ENCODE results near the gene NBDY. TPM values are rescaled to one million over a fixed set of nuclear protein-coding genes. Genes with fewer than 3 reads are reported as not detected.
"Not testable (repeated sequence)": the region's sequence is repeated elsewhere in the genome, so short reads cannot be mapped to it uniquely, and the experiment has no call there.

NBDY gene
- total RNA-seq, 1 donor from 2014 or later, result 2.6 TPM

GRCh38 chrX:56766554-56767347 is 37.7 kb downstream of the NBDY start:
- FAIRE-seq, result no peak
- no peak overlapping the region for H3K4me3 ChIP-seq (ENCODE audit: low read depth, low read length)
- H3K27me3 ChIP-seq (ENCODE audit: control insufficient read depth, insufficient read depth, low read length), result no peaks in the 10 kb centered on the region
- TF ChIP-seq CTCF (IDR thresholded peaks at IDR 0.05; ENCODE audit: insufficient read depth, low read length, severe bottlenecking), result no peak
- DNase-seq (ENCODE audit: low read depth), result no peak
- H3K36me3 ChIP-seq (ENCODE audit: control insufficient read depth, insufficient read depth, low read length), result peaks cover 2% of the 10 kb centered on the region

GRCh38 chrX:56767348-56768119 is 38.5 kb downstream of the NBDY start:
- H3K36me3 ChIP-seq (ENCODE audit: control insufficient read depth, insufficient read depth, low read length); FAIRE-seq; DNase-seq (ENCODE audit: low read depth); H3K4me3 ChIP-seq (ENCODE audit: low read depth, low read length); H3K27me3 ChIP-seq (ENCODE audit: control insufficient read depth, insufficient read depth, low read length): not testable (repeated sequence)

- not testable (repeated sequence) for DNase-seq (ENCODE audit: low read depth); H3K27me3 ChIP-seq (ENCODE audit: control insufficient read depth, insufficient read depth, low read length); H3K4me3 ChIP-seq (ENCODE audit: low read depth, low read length); FAIRE-seq; H3K36me3 ChIP-seq (ENCODE audit: control insufficient read depth, insufficient read depth, low read length)
These were observed 39.1 kb downstream of the NBDY start for GRCh38 chrX:56768120-56768660.

- not testable (repeated sequence) for H3K4me3 ChIP-seq (ENCODE audit: low read depth, low read length)
These were observed 43.9 kb downstream of the NBDY start for GRCh38 chrX:56772675-56773521.

GRCh38 chrX:56773522-56774060 is 44.5 kb downstream of the NBDY start:
- not testable (repeated sequence) for H3K4me3 ChIP-seq (ENCODE audit: low read depth, low read length); H3K36me3 ChIP-seq (ENCODE audit: control insufficient read depth, insufficient read depth, low read length); FAIRE-seq; H3K27me3 ChIP-seq (ENCODE audit: control insufficient read depth, insufficient read depth, low read length); DNase-seq (ENCODE audit: low read depth)

More at GRCh38 chrX:56772675-56773521, 43.9 kb downstream of the NBDY start:
- not testable (repeated sequence) for FAIRE-seq; DNase-seq (ENCODE audit: low read depth); H3K36me3 ChIP-seq (ENCODE audit: control insufficient read depth, insufficient read depth, low read length); H3K27me3 ChIP-seq (ENCODE audit: control insufficient read depth, insufficient read depth, low read length)

- FAIRE-seq; H3K4me3 ChIP-seq (ENCODE audit: low read depth, low read length); H3K27me3 ChIP-seq (ENCODE audit: control insufficient read depth, insufficient read depth, low read length); H3K36me3 ChIP-seq (ENCODE audit: control insufficient read depth, insufficient read depth, low read length); DNase-seq (ENCODE audit: low read depth): not testable (repeated sequence)
These were observed 49.3 kb downstream of the NBDY start for GRCh38 chrX:56778099-56778923.

GRCh38 chrX:56778924-56779468 is 50.0 kb downstream of the NBDY start:
- not testable (repeated sequence) for H3K27me3 ChIP-seq (ENCODE audit: control insufficient read depth, insufficient read depth, low read length); H3K4me3 ChIP-seq (ENCODE audit: low read depth, low read length); H3K36me3 ChIP-seq (ENCODE audit: control insufficient read depth, insufficient read depth, low read length); FAIRE-seq; DNase-seq (ENCODE audit: low read depth)

GRCh38 chrX:56780681-56781649 is 51.9 kb downstream of the NBDY start:
- FAIRE-seq; DNase-seq (ENCODE audit: low read depth); H3K27me3 ChIP-seq (ENCODE audit: control insufficient read depth, insufficient read depth, low read length); H3K4me3 ChIP-seq (ENCODE audit: low read depth, low read length); H3K36me3 ChIP-seq (ENCODE audit: control insufficient read depth, insufficient read depth, low read length): not testable (repeated sequence)

Measured in bronchial epithelial cell (primary cell).